K562 (cell line): Measurements from ENCODE around the gene CXCL14. TPM values are rescaled to one million over a fixed set of nuclear protein-coding genes. Genes with fewer than 3 reads are reported as not detected.

ENCODE experiments used
- ATAC-seq: fragments of 200-7000 bp; cut with Tn5 transposase; 3 replicates; pipeline ENCODE4 v1.9.1; 2020; ENCODE audit warnings: moderate library complexity
- BruUV-seq: library from RNA; stranded (reverse); fragments of 400-500 nt; replicated peaks from 2 replicates; lab custom pipeline; 2021; lab: Mats Ljungman, UMichigan
- CTCF ChIA-PET: fragments of 300-600 bp; formaldehyde crosslinking; extraction: SDS; loops from one replicate; lab custom pipeline; 2021; ENCODE audit warnings: low intra/inter-chr PET ratio; lab: Yijun Ruan, JAX
- POLR2A ChIA-PET: fragments of 300-600, 350-650 bp; sonication (Branson Sonifier 250); formaldehyde crosslinking; extraction: SDS; loops from one replicate; lab custom pipeline; 2021; ENCODE audit warnings: antibody characterized with exemption, inconsistent platforms; lab: Yijun Ruan, JAX
- DNase-seq, 4 experiments: peaks; one replicate each; pipeline versions ENCODE4 v3.0.0 to v3.0.0-alpha.2; 2011 to 2018; ENCODE audit warnings: low spot score in 3 of 4, mixed read lengths in 3 of 4; ENCODE audit errors: extremely low read depth in 1 of 4
- FAIRE-seq: peaks from 2 replicates; lab custom pipeline; 2011; peaks lifted over from hg19 to GRCh38; lab: Jason Lieb, UNC
- H2AFZ ChIP-seq: 2 replicates; pipeline ENCODE4 v1.6.0; 2011; ENCODE audit warnings: low read depth, low read length, control low read depth, inconsistent platforms
- H3K27ac ChIP-seq: fragments of 200-600 bp; 3 replicates; pipeline ENCODE4 v1.8.0; 2011; ENCODE audit warnings: low read depth, mild to moderate bottlenecking, control low read depth, inconsistent platforms, low read length, moderate library complexity, mixed read lengths; ENCODE audit errors: extremely low read depth
- H3K27me3 ChIP-seq, 2 experiments: fragments of 300-600 bp in 1 of 2; 2 replicates in 1 of 2; 3 replicates in 1 of 2; pipeline versions ENCODE4 v1.6.0 to v1.8.0; 2011; ENCODE audit warnings: inconsistent platforms in 2 of 2, low read length in 2 of 2, mild to moderate bottlenecking in 1 of 2, mixed read lengths in 1 of 2, moderate library complexity in 1 of 2; ENCODE audit not compliant: control insufficient read depth in 2 of 2, insufficient read depth in 2 of 2
- H3K36me3 ChIP-seq: fragments of 300-600 bp; 3 replicates; pipeline ENCODE4 v1.8.0; 2011; ENCODE audit warnings: mild to moderate bottlenecking, low read length, inconsistent platforms; ENCODE audit not compliant: control insufficient read depth, insufficient read depth
- H3K4me1 ChIP-seq, 2 experiments: fragments of 200-600 bp in 1 of 2; replicated peaks in 1 of 2; 2 replicates in 1 of 2; 3 replicates in 1 of 2; pipeline versions ENCODE4 v1.5.1 to v1.8.0; 2011; ENCODE audit warnings: inconsistent platforms in 2 of 2, low read length in 2 of 2, mild to moderate bottlenecking in 1 of 2, mixed read lengths in 1 of 2, moderate library complexity in 1 of 2; ENCODE audit not compliant: control insufficient read depth in 2 of 2, insufficient read depth in 2 of 2
- H3K4me2 ChIP-seq: 2 replicates; pipeline ENCODE4 v1.6.1; 2011; ENCODE audit warnings: low read length, control low read depth, inconsistent platforms, mixed read lengths; ENCODE audit not compliant: insufficient read depth
- H3K4me3 ChIP-seq: fragments of 200-600 bp; sonication (generic), shearing (Covaris generic); 2 replicates; pipeline ENCODE4 v1.5.1; 2016; ENCODE audit warnings: control low read depth, inconsistent platforms
- H3K79me2 ChIP-seq: fragments of 200-600 bp; 3 replicates; pipeline ENCODE4 v1.8.0; 2011; ENCODE audit warnings: low read length, inconsistent platforms; ENCODE audit not compliant: control insufficient read depth, insufficient read depth
- H3K9ac ChIP-seq, 2 experiments: 2 replicates each; pipeline versions ENCODE4 v1.6.0 to v1.6.1; 2011; ENCODE audit warnings: low read depth in 2 of 2, low read length in 2 of 2, control low read depth in 1 of 2, inconsistent platforms in 1 of 2, mild to moderate bottlenecking in 1 of 2, mixed read lengths in 1 of 2; ENCODE audit not compliant: insufficient read depth in 1 of 2
- H3K9me1 ChIP-seq: one replicate; pipeline ENCODE4 v1.6.0; 2011; ENCODE audit warnings: inconsistent platforms, mild to moderate bottlenecking, low read length, moderate library complexity; ENCODE audit not compliant: control insufficient read depth, insufficient read depth
- H3K9me3 ChIP-seq: replicated peaks from 2 replicates; pipeline ENCODE4 v1.5.1; 2011; ENCODE audit warnings: low read depth, low read length, inconsistent platforms; ENCODE audit not compliant: control insufficient read depth, insufficient read depth
- H4K20me1 ChIP-seq: replicated peaks from 2 replicates; pipeline ENCODE4 v1.6.1; 2011; ENCODE audit warnings: low read length, inconsistent platforms, mixed read lengths; ENCODE audit not compliant: control insufficient read depth, insufficient read depth
- BHLHE40 ChIP-seq: IDR thresholded peaks from 2 replicates; pipeline ENCODE4 v1.6.1; 2011; ENCODE audit warnings: low read length, improper control_type of control experiment
- EZH2 ChIP-seq: IDR thresholded peaks from 2 replicates; pipeline ENCODE4 v1.6.1; 2012; ENCODE audit warnings: low read depth, mild to moderate bottlenecking, inconsistent platforms, low read length, borderline replicate concordance
- FOSL1 ChIP-seq: fragments of 200-800 bp; sonication (Bioruptor generic); conservative IDR thresholded peaks from 2 replicates; pipeline ENCODE4 v1.6.1; 2016; ENCODE audit warnings: missing genetic modification characterization, missing compliant biosample characterization
- KLF10 ChIP-seq: fragments of 250-450 bp; sonication (Bioruptor Pico); IDR thresholded peaks from 2 replicates; pipeline ENCODE4 v1.6.1; 2021; ENCODE audit warnings: matching md5 sums
- NBN ChIP-seq: fragments of 450-650 bp; IDR thresholded peaks from 2 replicates; pipeline ENCODE4 v1.6.1; 2016; ENCODE audit warnings: low read depth, mild to moderate bottlenecking
- NFIC ChIP-seq: fragments of 450-650 bp; IDR thresholded peaks from 2 replicates; pipeline ENCODE4 v1.6.1; 2017; ENCODE audit warnings: mild to moderate bottlenecking, inconsistent platforms
- SAP30 ChIP-seq: fragments of 200-600 bp; sonication (generic); IDR thresholded peaks from 2 replicates; pipeline ENCODE4 v1.6.1; 2012; ENCODE audit warnings: borderline replicate concordance, low read depth, mild to moderate bottlenecking, moderate library complexity, low read length, control low read depth, inconsistent platforms; ENCODE audit not compliant: insufficient read depth, poor library complexity, severe bottlenecking
- TCFL5 ChIP-seq: fragments of 250-450 bp; sonication (Bioruptor Pico); conservative IDR thresholded peaks from 2 replicates; pipeline ENCODE4 v1.6.1; 2021; ENCODE audit warnings: mild to moderate bottlenecking, moderate library complexity, matching md5 sums
- THRA ChIP-seq: fragments of 450-650 bp; IDR thresholded peaks from 2 replicates; pipeline ENCODE4 v1.6.1; 2017; ENCODE audit warnings: mild to moderate bottlenecking, moderate library complexity
- ZFX ChIP-seq: sonication (generic); formaldehyde crosslinking; IDR thresholded peaks from 2 replicates; pipeline ENCODE4 v1.8.0; 2022; ENCODE audit warnings: mild to moderate bottlenecking, missing genetic modification reagents, moderate library complexity
- ZNF146 ChIP-seq: IDR thresholded peaks from one replicate; pipeline ENCODE4 v1.6.1; 2018; ENCODE audit warnings: missing compliant biosample characterization; ENCODE audit not compliant: unreplicated experiment
- ZNF324 ChIP-seq: fragments of 250-450 bp; sonication (Bioruptor Pico); IDR thresholded peaks from 2 replicates; pipeline ENCODE4 v1.4.0; 2020; ENCODE audit warnings: mild to moderate bottlenecking
- ZNF431 ChIP-seq: sonication (generic); formaldehyde crosslinking; IDR thresholded peaks from 2 replicates; pipeline ENCODE4 v1.8.0; 2022; ENCODE audit warnings: mild to moderate bottlenecking, missing genetic modification reagents
- WGBS: fragments of 100-300 bp; shearing (Covaris generic); methylation state at CpG from one replicate; pipeline ENCODE4 v1.1.6; 2016; ENCODE audit warnings: low coverage, mixed read lengths; ENCODE audit not compliant: insufficient coverage; ENCODE audit errors: missing lambda C conversion rate; 5-methylcytosine and 5-hydroxymethylcytosine counted together
- in situ Hi-C: fragments of 300-500 bp; cut with MboI; formaldehyde crosslinking; loops from 4 replicates; pipeline ENCODE4 v1.15.0; 2018; ENCODE audit warnings: inconsistent platforms, mixed read lengths
- intact Hi-C: fragments of 100-400 bp; cut with micrococcal nuclease; formaldehyde crosslinking; loops from 2 replicates; pipeline ENCODE4 v1.14.2; 2022
- polyA plus RNA-seq, 8 experiments: library from polyadenylated mRNA; depleted of rRNA in 4 of 8; stranded (reverse) in 5 of 8; unstranded in 3 of 8; fragments of >200 nt; fragmentation: Nextera tagmentation in 2 of 8; fragmentation: Illumina TruSeq in 1 of 8; extraction: Ambion mirVana in 2 of 8; extraction: Trizol in 1 of 8; gene quantifications; 2 replicates each; pipeline versions ENCODE4 v1.2.1 to v1.2.3, GENCODE V29; 2011 to 2014; ENCODE audit warnings: inconsistent platforms in 1 of 8, missing spikeins in 1 of 8
- total RNA-seq, 7 experiments: library from RNA; depleted of rRNA in 6 of 7; stranded (reverse); fragments of >200 nt in 6 of 7; fragmentation: Illumina TruSeq in 2 of 7; extraction: Trizol in 2 of 7; gene quantifications; 2 replicates each; pipeline versions ENCODE4 v1.2.1 to v1.2.3, GENCODE V29; 2011 to 2021; ENCODE audit warnings: low replicate concordance in 1 of 7

Gene CXCL14
- total and polyA plus RNA-seq, 9 of the 15 experiments (the other 6 are each of a cell fraction or from before 2014, with no cell fraction given) = not detected

GRCh38 chr5:135596788-135597187 lies 18.0 kb upstream of the CXCL14 start:
- in situ Hi-C loops = no loop called here
- DNase-seq (no peak), ATAC-seq (no peak), FAIRE-seq (no peak)
- BruUV-seq = no TSS peak
- POLR2A ChIA-PET = interaction anchor here (0.6 kb wide), 1 partner anchor 95 kb away, joined by 3 read pairs; no protein-coding TSS in a partner anchor
- Histone ChIP-seq H3K9ac (no peak overlapping the region), H3K9me1 (no peaks in the 10 kb centered on the region), H3K4me3 (no peak overlapping the region), H3K79me2 (no peaks in the 10 kb centered on the region), H4K20me1 (no peaks in the 10 kb centered on the region), H3K4me2 (no peak overlapping the region), H3K9me3 (no peaks in the 10 kb centered on the region), H3K4me1 (peaks cover 0 to 5% of the 10 kb centered on the region in 2 experiments; a peak in 2 of 5 replicates), H3K27me3 (peaks cover 0 to 18% of the 10 kb centered on the region in 2 experiments; a peak in 3 of 5 replicates), H3K36me3 (no peaks in the 10 kb centered on the region), H3K27ac (no peak overlapping the region), H2AFZ (no peak overlapping the region)
- intact Hi-C loops = no loop called here
- TF ChIP-seq SAP30 (no peak), ZNF431 (CRISPR knock-in tag) (no peak), NBN (no peak), ZNF324 (CRISPR knock-in tag) (no peak), KLF10 (CRISPR knock-in tag) (no peak), ZNF146 (CRISPR knock-in tag) (no peak), BHLHE40 (no peak), FOSL1 (tag) (no peak), TCFL5 (CRISPR knock-in tag) (no peak), ZFX (CRISPR knock-in tag) (no peak), NFIC (no peak), EZH2 (no peak), THRA (no peak)
- WGBS = 3% methylated on average over 3 of the region's 3 CpGs
- CTCF ChIA-PET = no interaction called here
